GM12878 (cell line): Measurements from ENCODE around the gene PNISR.

Experiments used
- MTA2 ChIP-seq: fragments of 450-650 bp; IDR thresholded peaks from 2 replicates; pipeline ENCODE4 v1.6.1; 2016; ENCODE audit warnings: low read depth, mild to moderate bottlenecking, moderate library complexity
- NR2F1 ChIP-seq: fragments of 450-650 bp; conservative IDR thresholded peaks from 2 replicates; pipeline ENCODE4 v1.6.1; 2017; ENCODE audit warnings: mild to moderate bottlenecking
- TF ChIP-seq, protein P1 (sequence below), 3 experiments: IDR thresholded peaks in 2 of 3; conservative IDR thresholded peaks in 1 of 3; 2 replicates each; pipeline ENCODE4 v1.5.1; 2011; ENCODE audit warnings: low read depth in 3 of 3, low read length in 3 of 3, mild to moderate bottlenecking in 3 of 3, control low read depth in 2 of 3, moderate library complexity in 2 of 3, inconsistent platforms in 1 of 3, mixed read lengths in 1 of 3; ENCODE audit not compliant: control insufficient read depth in 2 of 3, insufficient read depth in 1 of 3; ENCODE audit errors: extremely low read depth in 1 of 3

DNA sequence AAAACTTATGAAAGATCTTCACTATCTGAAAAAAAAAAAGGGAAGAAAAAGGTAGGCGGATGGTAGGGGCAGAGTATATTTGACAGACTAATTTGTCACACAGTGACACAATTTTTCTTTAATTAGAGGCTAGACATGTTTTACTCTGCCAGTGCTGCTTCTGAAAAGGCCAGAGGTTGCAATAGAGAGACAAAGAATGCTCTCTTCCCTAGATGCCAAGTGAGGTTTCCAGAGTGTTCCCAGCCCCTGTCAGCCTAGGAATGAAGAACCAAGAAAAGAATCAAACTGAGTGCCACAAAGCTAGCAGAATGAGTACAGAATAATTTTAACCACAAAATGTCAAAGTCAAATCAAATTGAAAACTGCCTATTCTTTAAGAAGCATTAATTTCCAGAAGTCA, 13.0 kb downstream of the PNISR start:
- TF ChIP-seq, protein P1, sequence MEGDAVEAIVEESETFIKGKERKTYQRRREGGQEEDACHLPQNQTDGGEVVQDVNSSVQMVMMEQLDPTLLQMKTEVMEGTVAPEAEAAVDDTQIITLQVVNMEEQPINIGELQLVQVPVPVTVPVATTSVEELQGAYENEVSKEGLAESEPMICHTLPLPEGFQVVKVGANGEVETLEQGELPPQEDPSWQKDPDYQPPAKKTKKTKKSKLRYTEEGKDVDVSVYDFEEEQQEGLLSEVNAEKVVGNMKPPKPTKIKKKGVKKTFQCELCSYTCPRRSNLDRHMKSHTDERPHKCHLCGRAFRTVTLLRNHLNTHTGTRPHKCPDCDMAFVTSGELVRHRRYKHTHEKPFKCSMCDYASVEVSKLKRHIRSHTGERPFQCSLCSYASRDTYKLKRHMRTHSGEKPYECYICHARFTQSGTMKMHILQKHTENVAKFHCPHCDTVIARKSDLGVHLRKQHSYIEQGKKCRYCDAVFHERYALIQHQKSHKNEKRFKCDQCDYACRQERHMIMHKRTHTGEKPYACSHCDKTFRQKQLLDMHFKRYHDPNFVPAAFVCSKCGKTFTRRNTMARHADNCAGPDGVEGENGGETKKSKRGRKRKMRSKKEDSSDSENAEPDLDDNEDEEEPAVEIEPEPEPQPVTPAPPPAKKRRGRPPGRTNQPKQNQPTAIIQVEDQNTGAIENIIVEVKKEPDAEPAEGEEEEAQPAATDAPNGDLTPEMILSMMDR (IDR thresholded peaks at IDR 0.05 in 2 of 3, conservative IDR thresholded peaks at IDR 0.05 in 1 of 3; ENCODE audit: control insufficient read depth in 2 of 3, extremely low read depth in 1 of 3, insufficient read depth in 1 of 3, low read depth in 3 of 3, low read length in 3 of 3): no peak
- TF ChIP-seq MTA2 (no peak), NR2F1 (no peak)
